Gastroesophageal sphincter (tissue), 3 donors: ENCODE data around the gene PEA15.

ENCODE experiments used
- POLR2A ChIP-seq, 2 donors: fragments of 450-650 bp; IDR thresholded peaks; one replicate each; pipeline ENCODE4 v1.6.1; 2017; ENCODE audit warnings: antibody characterized with exemption in 2 of 2, mild to moderate bottlenecking in 2 of 2, moderate library complexity in 1 of 2
- POLR2AphosphoS5 ChIP-seq: sonication (generic); formaldehyde crosslinking; IDR thresholded peaks from one replicate; pipeline ENCODE4 v1.6.1; 2017; ENCODE audit warnings: antibody characterized with exemption
- TF ChIP-seq, protein P1 (sequence below), 4 experiments: fragments of 200-600 bp in 2 of 4; fragments of 450-650 bp in 2 of 4; sonication (generic) in 1 of 4; IDR thresholded peaks; one replicate each; pipeline ENCODE4 v1.5.1; 2017 to 2019; ENCODE audit warnings: antibody characterized with exemption in 4 of 4, mild to moderate bottlenecking in 2 of 4, moderate library complexity in 2 of 4

- TF ChIP-seq POLR2A (IDR thresholded peaks at IDR 0.05) (no peak), POLR2AphosphoS5 (no peak)
- TF ChIP-seq, protein P1, sequence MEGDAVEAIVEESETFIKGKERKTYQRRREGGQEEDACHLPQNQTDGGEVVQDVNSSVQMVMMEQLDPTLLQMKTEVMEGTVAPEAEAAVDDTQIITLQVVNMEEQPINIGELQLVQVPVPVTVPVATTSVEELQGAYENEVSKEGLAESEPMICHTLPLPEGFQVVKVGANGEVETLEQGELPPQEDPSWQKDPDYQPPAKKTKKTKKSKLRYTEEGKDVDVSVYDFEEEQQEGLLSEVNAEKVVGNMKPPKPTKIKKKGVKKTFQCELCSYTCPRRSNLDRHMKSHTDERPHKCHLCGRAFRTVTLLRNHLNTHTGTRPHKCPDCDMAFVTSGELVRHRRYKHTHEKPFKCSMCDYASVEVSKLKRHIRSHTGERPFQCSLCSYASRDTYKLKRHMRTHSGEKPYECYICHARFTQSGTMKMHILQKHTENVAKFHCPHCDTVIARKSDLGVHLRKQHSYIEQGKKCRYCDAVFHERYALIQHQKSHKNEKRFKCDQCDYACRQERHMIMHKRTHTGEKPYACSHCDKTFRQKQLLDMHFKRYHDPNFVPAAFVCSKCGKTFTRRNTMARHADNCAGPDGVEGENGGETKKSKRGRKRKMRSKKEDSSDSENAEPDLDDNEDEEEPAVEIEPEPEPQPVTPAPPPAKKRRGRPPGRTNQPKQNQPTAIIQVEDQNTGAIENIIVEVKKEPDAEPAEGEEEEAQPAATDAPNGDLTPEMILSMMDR (IDR thresholded peaks at IDR 0.05), result no peak
These were observed 45.8 kb downstream of the PEA15 start for GRCh38 chr1:160251011-160251410.
